Mesothelial cell of epicardium (in vitro differentiated cells): ENCODE measurements around the gene TTC38. TPM values are rescaled to one million over a fixed set of nuclear protein-coding genes. Genes with fewer than 3 reads are reported as not detected.

Source experiments
- DNase-seq, 2 experiments: peaks; one replicate each; pipeline ENCODE4 v3.0.0; 2021; ENCODE audit warnings: low spot score in 2 of 2; ENCODE audit not compliant: unreplicated experiment in 2 of 2
- H3K27ac Mint-ChIP-seq: 2 replicates; pipeline ENCODE4 v1.8.0; 2021; ENCODE audit warnings: mixed read lengths
- H3K27me3 Mint-ChIP-seq: 2 replicates; pipeline ENCODE4 v1.8.0; 2021; ENCODE audit warnings: low read depth, mixed read lengths
- H3K36me3 Mint-ChIP-seq: 2 replicates; pipeline ENCODE4 v1.8.0; 2021; ENCODE audit warnings: mixed read lengths
- H3K4me1 Mint-ChIP-seq: 2 replicates; pipeline ENCODE4 v1.8.0; 2021; ENCODE audit warnings: mixed read lengths
- H3K4me3 Mint-ChIP-seq: 2 replicates; pipeline ENCODE4 v1.8.0; 2021; ENCODE audit warnings: mild to moderate bottlenecking, moderate library complexity, mixed read lengths
- H3K9me3 Mint-ChIP-seq: 2 replicates; pipeline ENCODE4 v1.8.0; 2021; ENCODE audit warnings: mixed read lengths
- total RNA-seq: library from RNA; stranded (reverse); gene quantifications from 3 replicates; pipeline ENCODE4 v1.2.1, GENCODE V29; 2021
- TF ChIP-seq, protein P1 (sequence below): fragments of 200-600 bp; sonication (generic); IDR thresholded peaks from one replicate; pipeline ENCODE4 v1.5.0; 2021; ENCODE audit warnings: antibody characterized with exemption; ENCODE audit not compliant: unreplicated experiment

Gene TTC38
- total RNA-seq, 1 donor from 2014 or later, result 30.3 TPM

- H3K27me3 Mint-ChIP-seq, result no peaks in the 10 kb centered on the region
- H3K36me3 Mint-ChIP-seq, result peaks cover 7% of the 10 kb centered on the region
- H3K9me3 Mint-ChIP-seq, result no peaks in the 10 kb centered on the region
- no peak overlapping the region for H3K4me3 Mint-ChIP-seq
- no peaks in the 10 kb centered on the region for H3K4me1 Mint-ChIP-seq
- H3K27ac Mint-ChIP-seq, result no peak overlapping the region
- TF ChIP-seq, protein P1, sequence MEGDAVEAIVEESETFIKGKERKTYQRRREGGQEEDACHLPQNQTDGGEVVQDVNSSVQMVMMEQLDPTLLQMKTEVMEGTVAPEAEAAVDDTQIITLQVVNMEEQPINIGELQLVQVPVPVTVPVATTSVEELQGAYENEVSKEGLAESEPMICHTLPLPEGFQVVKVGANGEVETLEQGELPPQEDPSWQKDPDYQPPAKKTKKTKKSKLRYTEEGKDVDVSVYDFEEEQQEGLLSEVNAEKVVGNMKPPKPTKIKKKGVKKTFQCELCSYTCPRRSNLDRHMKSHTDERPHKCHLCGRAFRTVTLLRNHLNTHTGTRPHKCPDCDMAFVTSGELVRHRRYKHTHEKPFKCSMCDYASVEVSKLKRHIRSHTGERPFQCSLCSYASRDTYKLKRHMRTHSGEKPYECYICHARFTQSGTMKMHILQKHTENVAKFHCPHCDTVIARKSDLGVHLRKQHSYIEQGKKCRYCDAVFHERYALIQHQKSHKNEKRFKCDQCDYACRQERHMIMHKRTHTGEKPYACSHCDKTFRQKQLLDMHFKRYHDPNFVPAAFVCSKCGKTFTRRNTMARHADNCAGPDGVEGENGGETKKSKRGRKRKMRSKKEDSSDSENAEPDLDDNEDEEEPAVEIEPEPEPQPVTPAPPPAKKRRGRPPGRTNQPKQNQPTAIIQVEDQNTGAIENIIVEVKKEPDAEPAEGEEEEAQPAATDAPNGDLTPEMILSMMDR, result no peak
- no peak for DNase-seq
Observed at GRCh38 chr22:46240907-46241306, 26.9 kb upstream of the TTC38 start.

- DNase-seq, result no peak
- Mint-ChIP-seq H3K4me1 (no peaks in the 10 kb centered on the region), H3K27me3 (no peaks in the 10 kb centered on the region), H3K9me3 (no peaks in the 10 kb centered on the region), H3K27ac (no peak overlapping the region), H3K36me3 (peaks cover 5% of the 10 kb centered on the region), H3K4me3 (no peak overlapping the region)
- TF ChIP-seq, protein P1, result no peak
Observed at GRCh38 chr22:46241396-46242007, 26.3 kb upstream of the TTC38 start.

DNA sequence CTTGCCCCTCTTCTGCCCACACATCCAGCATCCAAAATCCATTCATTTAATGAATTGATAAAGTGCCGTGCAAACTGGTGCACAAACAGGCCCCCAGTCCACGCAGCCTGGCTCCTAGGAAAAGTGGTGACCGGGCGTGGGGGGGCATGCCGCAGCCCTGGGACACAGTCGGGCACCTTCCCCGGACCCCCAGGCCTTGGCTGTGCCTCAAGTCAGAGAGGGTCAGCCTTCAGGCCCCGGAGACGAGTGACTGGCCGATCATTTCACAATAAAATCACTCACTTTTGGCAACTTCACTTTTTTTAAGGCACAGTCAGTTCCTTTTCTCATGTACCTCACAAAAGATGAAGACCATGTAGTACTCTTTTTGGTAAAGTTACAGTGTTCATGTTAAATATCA, 25.7 kb upstream of the TTC38 start:
- peaks cover 3% of the 10 kb centered on the region for H3K36me3 Mint-ChIP-seq
- H3K4me3 Mint-ChIP-seq, result no peak overlapping the region
- H3K9me3 Mint-ChIP-seq, result no peaks in the 10 kb centered on the region
- TF ChIP-seq, protein P1, result no peak
- DNase-seq, result no peak
- H3K27ac Mint-ChIP-seq, result no peak overlapping the region
- H3K4me1 Mint-ChIP-seq, result no peaks in the 10 kb centered on the region
- no peaks in the 10 kb centered on the region for H3K27me3 Mint-ChIP-seq

GRCh38 chr22:46244771-46245170, 23.0 kb upstream of the TTC38 start:
- TF ChIP-seq, protein P1, result no peak
- no peak overlapping the region for H3K27ac Mint-ChIP-seq

GRCh38 chr22:46245511-46245910, 22.3 kb upstream of the TTC38 start:
- no peak overlapping the region for H3K27ac Mint-ChIP-seq
- no peak overlapping the region for H3K4me3 Mint-ChIP-seq
- no peaks in the 10 kb centered on the region for H3K27me3 Mint-ChIP-seq
- peaks cover 3% of the 10 kb centered on the region for H3K36me3 Mint-ChIP-seq
- TF ChIP-seq, protein P1, result no peak
- DNase-seq, result no peak
- peaks cover 6% of the 10 kb centered on the region for H3K4me1 Mint-ChIP-seq
- no peaks in the 10 kb centered on the region for H3K9me3 Mint-ChIP-seq

More at GRCh38 chr22:46244771-46245170, 23.0 kb upstream of the TTC38 start:
- Mint-ChIP-seq H3K36me3 (peaks cover 3% of the 10 kb centered on the region), H3K27me3 (no peaks in the 10 kb centered on the region), H3K4me3 (no peak overlapping the region), H3K4me1 (peaks cover 6% of the 10 kb centered on the region), H3K9me3 (no peaks in the 10 kb centered on the region)
- DNase-seq, result no peak

- H3K9me3 Mint-ChIP-seq, result no peaks in the 10 kb centered on the region
- TF ChIP-seq, protein P1, result no peak
- H3K27me3 Mint-ChIP-seq, result no peaks in the 10 kb centered on the region
- H3K4me3 Mint-ChIP-seq, result no peak overlapping the region
- DNase-seq, result no peak
- no peak overlapping the region for H3K27ac Mint-ChIP-seq
- peaks cover 3% of the 10 kb centered on the region for H3K36me3 Mint-ChIP-seq
- peaks cover 8% of the 10 kb centered on the region for H3K4me1 Mint-ChIP-seq
Observed at GRCh38 chr22:46246178-46246577, 21.6 kb upstream of the TTC38 start.
